OCI-LY7 (cell line): ENCODE data around the gene TOGARAM1. TPM values are rescaled to one million over a fixed set of nuclear protein-coding genes. Genes with fewer than 3 reads are reported as not detected.

Experiments
- BruUV-seq: library from RNA; stranded (reverse); fragments of 400-500 nt; replicated peaks from 2 replicates; lab custom pipeline; 2021; lab: Mats Ljungman, UMichigan
- CTCF ChIA-PET: fragments of 300-600 bp; sonication (Branson Sonifier 250); formaldehyde crosslinking; loops from one replicate; lab custom pipeline; 2022; ENCODE audit warnings: antibody characterized with exemption; ENCODE audit not compliant: unreplicated experiment; lab: Charles Lee
- POLR2A ChIA-PET: fragments of 300-600 bp; sonication (Branson Sonifier 250); formaldehyde crosslinking; loops from one replicate; lab custom pipeline; 2022; ENCODE audit warnings: antibody characterized with exemption; lab: Charles Lee
- DNase-seq: peaks from one replicate; pipeline ENCODE4 v3.0.0-alpha.2; 2015; ENCODE audit warnings: low spot score
- H2AFZ ChIP-seq: fragments of 200-600 bp; sonication (generic), shearing (Covaris generic); 2 replicates; pipeline ENCODE4 v1.6.1; 2014; ENCODE audit warnings: mild to moderate bottlenecking, antibody characterized with exemption, low read length, moderate library complexity
- H3K27ac ChIP-seq: fragments of 200-600 bp; sonication (generic); 2 replicates; pipeline ENCODE4 v1.5.1; 2014; ENCODE audit warnings: mixed run types, low read depth, mild to moderate bottlenecking, moderate library complexity, low read length, inconsistent platforms; ENCODE audit not compliant: poor library complexity, severe bottlenecking
- H3K36me3 ChIP-seq: fragments of 200-600 bp; sonication (generic); 2 replicates; pipeline ENCODE4 v1.6.1; 2014; ENCODE audit warnings: mild to moderate bottlenecking, antibody characterized with exemption, low read length, moderate library complexity, mixed read lengths; ENCODE audit not compliant: insufficient read depth
- H3K4me1 ChIP-seq: fragments of 200-600 bp; sonication (generic); 2 replicates; pipeline ENCODE4 v1.5.1; 2014; ENCODE audit warnings: mild to moderate bottlenecking, low read length; ENCODE audit not compliant: insufficient read depth, poor library complexity, severe bottlenecking
- H3K4me2 ChIP-seq: fragments of 200-600 bp; sonication (generic); 2 replicates; pipeline ENCODE4 v1.6.1; 2014; ENCODE audit warnings: mild to moderate bottlenecking, low read length
- H3K4me3 ChIP-seq: fragments of 200-600 bp; sonication (generic); 2 replicates; pipeline ENCODE4 v1.5.1; 2014; ENCODE audit warnings: mild to moderate bottlenecking, low read depth, low read length; ENCODE audit not compliant: poor library complexity, severe bottlenecking
- H3K79me2 ChIP-seq: fragments of 200-600 bp; sonication (generic); 2 replicates; pipeline ENCODE4 v1.6.1; 2016; ENCODE audit warnings: low read depth, mild to moderate bottlenecking, low read length, moderate library complexity, mixed read lengths; ENCODE audit not compliant: insufficient read depth
- H3K9me2 ChIP-seq: fragments of 200-600 bp; sonication (generic); 2 replicates; pipeline ENCODE4 v1.6.1; 2016; ENCODE audit warnings: mild to moderate bottlenecking, low read length, mixed read lengths; ENCODE audit not compliant: insufficient read depth
- H3K9me3 ChIP-seq: fragments of 200-600 bp; sonication (generic); 2 replicates; pipeline ENCODE4 v1.6.1; 2014; ENCODE audit warnings: mild to moderate bottlenecking, mixed run types, low read length, mixed read lengths
- H4K20me1 ChIP-seq: fragments of 200-600 bp; sonication (generic); 2 replicates; pipeline ENCODE4 v1.6.1; 2014; ENCODE audit warnings: mild to moderate bottlenecking, antibody characterized with exemption, low read length, moderate library complexity, mixed read lengths; ENCODE audit not compliant: insufficient read depth
- CTCF ChIP-seq: fragments of 200-600 bp; sonication (generic); conservative IDR thresholded peaks from 2 replicates; pipeline ENCODE4 v1.5.1; 2014; ENCODE audit warnings: mild to moderate bottlenecking, antibody characterized with exemption, low read length, moderate library complexity, mixed read lengths
- EZH2phosphoT487 ChIP-seq: fragments of 200-600 bp; sonication (generic); IDR thresholded peaks from 2 replicates; pipeline ENCODE4 v1.6.1; 2018; ENCODE audit warnings: low read depth, borderline replicate concordance, mild to moderate bottlenecking, mixed run types, antibody characterized with exemption, low read length, moderate library complexity, mixed read lengths
- intact Hi-C: fragments of 100-400 bp; cut with micrococcal nuclease; formaldehyde crosslinking; loops from one replicate; pipeline ENCODE4 v1.10.0; 2022; ENCODE audit not compliant: unreplicated experiment
- total RNA-seq, 2 experiments: library from RNA; depleted of rRNA in 1 of 2; stranded (reverse); fragments of >200 nt in 1 of 2; shearing (Covaris generic) in 1 of 2; gene quantifications; 2 replicates each; pipeline ENCODE4 v1.2.3, GENCODE V29; 2014 to 2022

Gene TOGARAM1
- total RNA-seq, 2 experiments from 2014 or later: 11.4 to 11.6 TPM

- DNase-seq: peak; percentile 18
- H3K9me3 ChIP-seq: no peaks in the 10 kb centered on the region
- CTCF ChIA-PET: no interaction called here
- peaks cover 5% of the 10 kb centered on the region; the same call in 1 of the 2 replicates for H3K36me3 ChIP-seq
- intact Hi-C loops: loop anchor here (2.0 kb wide), 1 partner anchor 61 kb away; no protein-coding TSS in a partner anchor
- H3K4me2 ChIP-seq: peak overlapping the region; percentile 93
- H3K4me3 ChIP-seq: peak overlapping the region; percentile 86
- no peaks in the 10 kb centered on the region for H3K9me2 ChIP-seq
- TF ChIP-seq EZH2phosphoT487 (no peak), CTCF (no peak)
- H3K79me2 ChIP-seq: peaks cover 90% of the 10 kb centered on the region
- peaks cover 34% of the 10 kb centered on the region for H4K20me1 ChIP-seq
- peaks cover 22% of the 10 kb centered on the region for H3K4me1 ChIP-seq
- H3K27ac ChIP-seq: peak overlapping the region; percentile 25
- no peak overlapping the region for H2AFZ ChIP-seq
- BruUV-seq: TSS peak; percentile 66
- POLR2A ChIA-PET: interaction anchor here (0.7 to 3.8 kb wide), 6 partner anchors 29 to 297 kb away, joined by 3 to 10 read pairs (median 4); partner anchors contain the start of gene FKBP3
Observed at GRCh38 chr14:44960146-44960545, 1.8 kb upstream of the TOGARAM1 start.

GRCh38 chr14:44960646-44961045 lies 1.3 kb upstream of the TOGARAM1 start:
- peaks cover 5% of the 10 kb centered on the region; the same call in 1 of the 2 replicates for H3K36me3 ChIP-seq
- no peaks in the 10 kb centered on the region for H3K9me3 ChIP-seq
- H4K20me1 ChIP-seq: peaks cover 34% of the 10 kb centered on the region
- no peak for DNase-seq
- no TSS peak for BruUV-seq
- ChIA-PET CTCF (no interaction called here), POLR2A (interaction anchor here (0.7 to 3.8 kb wide), 8 partner anchors 8 to 296 kb away, joined by 3 to 10 read pairs (median 4); partner anchors contain the start of gene FKBP3)
- H3K4me3 ChIP-seq: peak overlapping the region; percentile 86
- no peak for TF ChIP-seq EZH2phosphoT487
- no peak for TF ChIP-seq CTCF
- peaks cover 22% of the 10 kb centered on the region for H3K4me1 ChIP-seq
- peak overlapping the region; percentile 93 for H3K4me2 ChIP-seq
- peak overlapping the region; percentile 61 for H3K27ac ChIP-seq
- H3K9me2 ChIP-seq: no peaks in the 10 kb centered on the region
- intact Hi-C loops: loop anchor here (2.0 kb wide), 1 partner anchor 62 kb away; no protein-coding TSS in a partner anchor
- 0 out of 2 replicates have a peak overlapping the region, but pooled peaks have one; percentile 62 for H2AFZ ChIP-seq
- H3K79me2 ChIP-seq: peaks cover 90% of the 10 kb centered on the region

GRCh38 chr14:44961151-44961553 lies 838 bp upstream of the TOGARAM1 start:
- peaks cover 90% of the 10 kb centered on the region for H3K79me2 ChIP-seq
- peak; percentile 63 for DNase-seq
- POLR2A ChIA-PET: interaction anchor here (0.7 to 3.8 kb wide), 12 partner anchors 8 to 296 kb away, joined by 3 to 17 read pairs (median 3); partner anchors contain the start of gene FKBP3
- H3K9me2 ChIP-seq: no peaks in the 10 kb centered on the region
- peaks cover 34% of the 10 kb centered on the region for H4K20me1 ChIP-seq
- BruUV-seq: no TSS peak
- intact Hi-C loops: loop anchor here (2.0 kb wide), 1 partner anchor 62 kb away; no protein-coding TSS in a partner anchor
- peaks cover 5% of the 10 kb centered on the region; the same call in 1 of the 2 replicates for H3K36me3 ChIP-seq
- peak overlapping the region; percentile 62 for H2AFZ ChIP-seq
- no peaks in the 10 kb centered on the region for H3K9me3 ChIP-seq
- peak overlapping the region; percentile 61 for H3K27ac ChIP-seq
- peak overlapping the region; percentile 86 for H3K4me3 ChIP-seq
- no peak for TF ChIP-seq EZH2phosphoT487
- TF ChIP-seq CTCF: no peak
- peak overlapping the region; percentile 93 for H3K4me2 ChIP-seq
- CTCF ChIA-PET: no interaction called here
- peaks cover 22% of the 10 kb centered on the region for H3K4me1 ChIP-seq
